Epithelial cell of prostate (primary cell): ENCODE measurements around the gene DYTN.
"Not testable (repeated sequence)": the region's sequence is repeated elsewhere in the genome, so short reads cannot be mapped to it uniquely, and the experiment has no call there.

Experiments
- DNase-seq: peaks from one replicate; pipeline ENCODE4 v3.0.0-alpha.2; 2011; ENCODE audit warnings: low read depth, low spot score
- H3K27ac ChIP-seq: fragments of 450-650 bp; 2 replicates; pipeline ENCODE4 v1.5.1; 2017; ENCODE audit warnings: mild to moderate bottlenecking

The DYTN gene, protein sequence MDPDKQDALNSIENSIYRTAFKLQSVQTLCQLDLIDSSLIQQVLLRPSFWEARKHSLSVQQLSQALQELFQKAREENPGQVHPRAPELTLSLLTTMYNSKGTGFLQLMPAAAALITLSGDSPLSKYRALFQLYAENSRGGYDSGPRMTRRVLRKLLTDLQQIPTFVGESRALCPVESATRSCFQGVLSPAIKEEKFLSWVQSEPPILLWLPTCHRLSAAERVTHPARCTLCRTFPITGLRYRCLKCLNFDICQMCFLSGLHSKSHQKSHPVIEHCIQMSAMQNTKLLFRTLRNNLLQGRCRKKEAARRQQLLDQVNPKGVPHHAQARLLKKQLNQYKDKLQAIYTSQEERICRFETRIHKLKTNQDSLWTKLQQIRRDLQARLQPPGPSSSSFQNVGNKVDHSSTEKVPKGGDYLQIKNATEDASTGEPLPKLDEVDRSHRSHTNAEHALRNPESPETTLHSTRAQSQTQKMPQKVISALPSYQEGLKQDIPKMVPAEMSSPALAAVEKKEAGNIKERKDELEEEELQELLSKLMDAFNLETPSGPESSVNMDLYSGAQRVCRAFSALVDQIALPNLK

DNA sequence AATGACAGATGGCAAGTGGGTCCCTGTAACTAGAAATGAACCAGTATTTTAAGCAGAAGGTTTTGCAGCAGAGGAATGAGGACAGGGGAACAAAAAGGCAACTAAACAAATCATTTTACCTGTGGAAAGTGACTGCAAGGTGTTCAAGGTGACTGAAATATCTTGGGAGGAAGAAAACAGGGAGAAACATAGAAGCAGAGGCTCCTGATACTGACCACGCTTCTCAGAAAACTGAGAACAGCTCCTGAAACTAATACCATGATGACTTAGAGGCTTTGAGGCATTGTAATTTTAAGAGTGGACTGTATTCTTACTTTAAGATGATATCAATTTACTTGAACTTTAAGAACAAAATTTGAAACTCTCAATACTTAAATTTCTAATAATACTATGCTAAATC, at the start of gene DYTN:
Gene DYTN, minus strand, starts transcription at position 101 of the 400 bp plus-strand sequence. CDS start 117 bp downstream, outside the sequence.
- DNase-seq: no peak
- H3K27ac ChIP-seq: no peak within 1 kb of the TSS

DNA sequence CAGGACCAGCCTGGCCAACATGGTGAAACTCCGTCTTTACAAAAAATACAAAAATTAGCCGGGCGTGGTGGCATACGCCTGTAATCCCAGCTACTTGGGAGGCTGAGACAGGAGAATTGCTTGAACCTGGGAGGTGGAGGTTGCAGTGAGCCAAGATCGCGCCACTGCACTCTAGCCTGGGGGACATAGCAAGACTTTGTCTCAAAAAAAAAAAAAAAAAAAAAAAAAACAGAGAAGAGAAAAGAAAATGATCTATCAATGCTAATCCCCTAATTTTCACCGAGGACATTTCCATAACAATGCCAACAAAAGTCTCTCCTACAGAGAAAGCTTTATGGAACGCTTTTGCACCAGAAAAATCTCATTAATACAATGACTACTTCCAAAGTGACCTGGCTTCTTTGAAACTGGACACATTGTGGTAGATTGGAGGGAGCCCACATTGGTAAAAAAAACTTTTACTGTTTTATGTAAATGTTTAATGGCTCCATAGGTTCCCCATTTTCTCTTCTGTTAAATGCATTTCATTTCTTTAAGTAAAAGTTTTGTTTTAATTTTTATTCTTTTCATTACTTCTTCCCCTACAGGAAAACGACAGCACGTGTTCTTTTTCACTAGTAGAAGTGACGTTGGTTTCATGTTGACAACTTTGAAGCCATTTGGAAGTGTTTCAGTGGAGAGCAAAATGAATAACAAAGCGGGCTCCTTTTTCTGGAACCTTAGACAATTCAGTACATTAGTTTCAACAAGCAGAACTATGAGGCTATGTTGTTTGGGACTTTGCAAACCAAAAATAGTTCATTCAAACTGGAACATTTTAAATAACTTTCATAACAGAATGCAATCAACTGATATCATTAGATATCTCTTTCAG, 48.1 kb upstream of the DYTN start:
- H3K27ac ChIP-seq: peak overlapping the region; percentile 89
- DNase-seq: no peak

DNA sequence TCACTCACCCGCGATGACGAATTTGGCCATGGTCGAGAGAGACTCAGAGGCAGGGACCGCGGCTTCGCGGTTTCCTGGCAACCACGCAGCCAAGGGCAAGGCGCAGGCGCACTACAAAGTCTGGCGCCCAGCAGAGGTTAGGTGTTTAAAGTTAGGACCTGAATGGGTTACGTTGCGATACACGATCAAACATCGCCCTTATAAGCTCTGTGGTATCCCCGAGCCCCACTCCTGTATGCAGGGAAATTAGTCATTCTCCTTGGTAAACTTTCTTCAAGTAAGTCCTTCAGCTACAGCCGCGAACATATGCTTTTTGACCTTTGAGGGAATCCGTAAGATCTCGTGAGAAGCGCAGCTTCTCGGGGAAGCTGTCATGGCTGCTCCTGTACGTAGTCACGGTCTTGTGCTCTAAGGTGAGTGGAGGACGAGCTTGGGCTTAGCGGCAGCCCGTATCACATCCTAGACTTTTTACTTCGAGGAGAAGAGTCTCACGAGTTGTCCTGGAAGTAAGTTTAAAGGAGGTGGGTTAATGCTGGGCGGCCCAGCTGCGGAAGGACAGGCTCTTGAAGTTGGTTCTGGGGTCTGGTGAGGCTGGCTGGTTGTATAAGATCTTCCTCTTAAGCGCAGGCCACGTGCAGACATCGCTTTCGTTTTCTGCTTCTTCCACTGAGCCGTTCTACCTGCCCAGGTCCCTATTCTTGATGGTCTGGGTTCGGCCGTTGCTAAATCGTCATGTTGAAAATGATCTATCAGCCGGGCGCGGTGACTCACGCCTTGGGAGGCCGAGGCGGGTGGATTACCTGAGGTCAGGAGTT, 47.3 kb upstream of the DYTN start, which contains the start of the genes FASTKD2 and MDH1B:
Gene FASTKD2, plus strand, starts transcription at position 365 of the 815 bp plus-strand sequence. CDS start 1,088 bp downstream, outside the sequence.
Gene MDH1B, minus strand, starts transcription at position 87 of the 815 bp plus-strand sequence. Its CDS starts 57 bp downstream, at position 30.
- DNase-seq: peak; percentile 88
- peak within 1 kb of the TSS; percentile 89 for H3K27ac ChIP-seq

DNA sequence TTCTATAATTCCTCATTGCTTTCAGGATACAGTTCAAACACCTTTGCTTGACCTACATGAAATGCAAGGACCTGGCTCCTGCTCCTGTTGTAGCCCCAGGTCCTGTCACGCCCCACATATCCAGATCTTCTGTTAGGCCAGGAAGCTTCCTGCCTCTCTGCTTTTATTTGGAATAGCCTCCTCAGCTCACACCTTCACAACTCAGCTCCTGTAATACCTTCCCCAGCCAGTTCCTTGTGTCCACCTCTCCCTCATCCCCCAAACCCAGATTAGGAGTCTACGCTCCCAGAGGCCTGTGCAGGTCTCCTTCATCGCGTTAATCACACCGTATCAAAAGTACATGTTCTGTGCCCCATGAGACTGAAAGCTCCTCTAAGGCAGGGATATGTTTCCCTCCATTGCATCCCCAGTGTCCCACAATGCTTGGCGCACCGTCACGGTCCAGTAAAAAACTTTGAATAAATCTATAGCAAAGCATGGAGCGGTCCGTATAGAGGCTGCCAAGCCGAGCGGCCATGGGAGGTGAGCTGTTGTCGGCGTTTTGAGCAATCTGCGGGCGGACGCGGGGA, 46.6 kb upstream of the DYTN start:
- H3K27ac ChIP-seq: peak overlapping the region; percentile 89
- DNase-seq: no peak

DNA sequence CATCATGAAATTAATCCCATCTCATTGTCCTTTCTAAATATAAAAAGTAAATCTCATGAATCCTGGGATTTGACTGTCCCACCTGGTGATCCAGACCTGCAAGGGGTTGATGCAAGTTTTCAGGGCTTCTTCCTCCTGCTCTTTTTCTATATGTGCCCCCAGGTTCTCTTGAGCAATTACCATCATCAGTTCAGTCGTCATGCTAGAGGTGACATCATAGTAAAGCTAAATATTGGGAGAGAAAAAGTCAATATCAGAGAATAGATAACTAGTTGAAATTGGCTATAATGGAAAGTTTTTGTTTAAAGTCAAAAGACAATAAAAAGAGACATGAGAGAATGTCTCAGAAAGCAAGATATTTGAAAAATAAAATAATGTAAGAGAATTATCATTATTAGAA, 38.6 kb upstream of the DYTN start:
- DNase-seq: no peak
- no peak overlapping the region for H3K27ac ChIP-seq

DNA sequence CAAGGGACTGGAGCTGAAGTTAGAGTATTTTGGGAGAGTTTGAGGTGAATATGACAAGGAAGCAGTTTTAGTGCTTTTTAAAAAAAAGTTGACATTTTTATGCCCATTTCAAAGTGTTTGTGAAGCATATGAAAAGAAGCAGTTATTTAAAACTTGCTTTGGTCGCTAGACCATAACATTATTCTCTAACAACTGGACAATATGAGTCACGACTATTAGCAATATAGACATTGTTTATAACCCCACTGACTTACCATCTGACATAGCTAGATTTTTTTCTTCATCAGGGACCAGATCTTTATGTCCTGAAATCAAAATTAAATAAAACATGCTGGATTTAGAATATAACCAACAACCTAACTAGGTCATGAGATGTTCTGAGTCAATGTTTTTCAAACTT, 22.6 kb upstream of the DYTN start:
- DNase-seq: no peak
- H3K27ac ChIP-seq: no peak overlapping the region

DNA sequence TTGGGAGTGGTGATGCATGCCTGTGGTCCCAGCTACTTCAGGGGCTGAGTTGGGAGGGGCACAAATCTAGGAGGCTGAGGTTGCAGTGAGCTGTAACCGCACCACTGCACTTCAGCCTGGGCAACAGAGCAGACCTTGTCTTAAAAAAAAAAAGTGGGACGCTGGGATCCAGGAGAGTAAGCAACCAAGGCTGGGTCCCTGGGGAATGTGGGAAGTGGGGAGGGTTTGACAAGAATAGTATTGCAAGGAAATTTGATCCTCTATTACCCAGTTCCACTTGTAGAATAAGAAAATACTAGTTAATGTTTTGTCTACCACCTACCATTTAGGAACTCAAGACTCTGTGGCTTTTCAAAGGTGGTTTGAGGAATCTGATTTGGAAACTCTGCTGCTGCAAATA, 21.1 kb upstream of the DYTN start:
- H3K27ac ChIP-seq: no peak overlapping the region
- DNase-seq: no peak

DNA sequence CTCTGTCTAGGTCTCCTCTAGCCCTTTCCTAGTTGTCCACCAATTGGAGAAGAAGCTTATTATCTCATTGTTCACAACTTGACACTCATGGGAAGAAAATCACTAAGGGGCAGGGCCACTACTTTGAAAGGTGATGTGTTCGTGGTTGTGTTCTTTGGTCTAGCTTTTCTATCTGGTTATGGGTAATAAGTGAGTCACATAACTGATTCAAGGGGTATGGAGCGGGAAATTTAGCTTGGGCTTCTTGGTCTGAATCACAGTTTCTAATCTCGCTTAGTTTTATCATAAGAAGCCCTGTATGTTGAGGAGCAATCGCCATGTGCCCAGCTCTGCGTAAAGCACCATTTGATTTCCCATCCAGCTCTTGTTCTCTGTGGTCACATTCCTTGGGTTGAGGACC, 18.7 kb upstream of the DYTN start:
- no peak for DNase-seq
- H3K27ac ChIP-seq: no peak overlapping the region

DNA sequence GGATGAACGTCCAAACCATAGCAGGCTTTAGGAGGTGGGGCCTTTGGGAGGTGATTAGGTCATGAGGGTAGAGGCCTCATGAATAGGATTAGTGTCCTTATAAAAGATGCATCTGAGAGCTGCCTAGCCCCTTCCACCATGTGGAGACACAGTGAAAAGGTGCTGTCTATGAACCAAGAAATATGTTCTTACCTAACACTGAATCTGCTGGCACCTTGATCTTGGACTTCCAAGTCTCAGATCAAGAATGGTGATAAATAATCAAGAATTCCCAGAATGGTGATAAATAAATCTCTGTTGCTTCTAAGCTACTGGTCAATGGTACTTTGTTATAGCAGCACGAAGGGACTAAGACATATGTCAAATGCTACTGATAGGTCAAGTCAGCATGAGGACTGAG, 15.1 kb upstream of the DYTN start:
- DNase-seq: no peak
- no peak overlapping the region for H3K27ac ChIP-seq

DNA sequence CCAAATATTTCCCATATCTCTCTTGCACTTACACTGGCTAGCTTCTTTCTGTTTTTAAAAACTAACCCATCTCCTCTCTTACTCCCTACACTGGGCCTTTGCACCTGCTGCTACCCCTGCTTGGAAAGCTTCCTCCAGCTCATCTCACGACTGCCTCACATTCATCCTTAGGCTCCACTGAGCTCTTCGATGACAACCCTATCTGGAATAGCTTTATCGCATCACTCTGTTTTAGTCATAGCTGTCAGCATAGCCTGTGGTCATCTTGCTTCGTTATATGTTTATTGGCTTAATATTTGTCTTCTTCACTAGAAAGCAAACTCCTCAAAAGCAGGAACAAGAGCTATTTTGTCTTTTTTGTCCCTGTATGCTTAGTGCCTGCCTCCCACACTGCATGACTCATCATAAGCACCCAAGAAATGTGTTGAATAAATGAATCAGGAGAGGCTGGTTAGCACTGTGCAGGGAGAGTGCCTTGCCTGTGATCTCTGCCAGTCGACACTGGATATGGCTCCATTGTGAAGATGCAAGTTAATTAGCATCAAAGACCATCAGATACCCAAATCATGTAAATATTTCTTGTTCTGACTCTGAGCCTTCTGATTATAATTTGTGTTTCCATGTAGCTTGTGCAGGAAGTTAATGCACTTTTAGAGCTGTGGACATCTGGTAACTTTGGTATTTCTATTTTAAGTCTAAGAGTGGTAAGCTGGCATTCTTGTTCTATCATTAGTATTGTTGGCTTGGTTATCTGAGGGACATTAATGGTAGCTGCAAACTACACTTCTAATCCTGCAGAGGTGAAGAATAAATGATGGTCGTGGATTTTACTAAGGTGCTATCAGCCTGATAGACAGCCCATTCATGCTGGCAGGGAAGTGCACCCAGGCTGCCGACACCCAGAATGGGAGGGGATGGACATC, 10.3 kb upstream of the DYTN start:
- peak; percentile 3 for DNase-seq
- no peak overlapping the region for H3K27ac ChIP-seq

DNA sequence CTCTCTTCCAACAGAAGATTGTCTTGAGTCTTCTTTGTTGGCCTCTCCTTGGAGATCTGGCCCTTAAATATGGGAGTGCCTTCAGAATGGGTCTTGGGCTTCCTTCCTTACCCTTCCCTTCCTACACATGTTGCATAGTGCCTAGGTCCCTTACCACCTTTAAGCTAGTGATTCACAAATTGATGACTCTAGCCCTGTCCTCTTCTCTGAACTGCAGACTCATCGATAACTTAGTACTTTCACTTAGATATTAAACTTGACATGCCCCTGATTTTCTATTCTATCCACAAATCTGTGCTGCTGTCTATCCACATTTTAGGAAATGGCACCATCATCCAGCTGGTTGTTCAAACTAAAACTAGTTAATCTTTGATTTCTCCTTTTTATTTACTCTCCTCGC, 9.1 kb upstream of the DYTN start:
- no peak overlapping the region for H3K27ac ChIP-seq
- no peak for DNase-seq

DNA sequence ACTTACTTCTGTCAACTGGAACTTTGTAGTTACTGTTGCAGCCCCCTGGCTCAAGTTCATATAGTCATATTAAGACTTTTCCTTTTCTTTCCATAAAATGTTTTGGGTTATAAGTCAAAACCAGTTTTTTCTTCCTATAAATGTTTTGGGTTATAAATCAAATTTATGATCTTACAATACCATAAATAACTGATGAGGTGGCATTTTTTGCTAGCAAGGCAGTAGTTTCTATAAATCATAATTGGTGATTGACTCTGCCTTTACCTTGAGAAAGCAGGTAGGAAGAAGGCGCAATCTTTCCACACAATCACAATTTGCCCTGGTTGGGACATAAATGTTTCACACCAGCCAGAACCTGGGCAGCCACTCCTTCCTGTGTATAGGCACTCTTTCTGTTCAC, 5.1 kb upstream of the DYTN start:
- no peak overlapping the region for H3K27ac ChIP-seq
- DNase-seq: no peak

DNA sequence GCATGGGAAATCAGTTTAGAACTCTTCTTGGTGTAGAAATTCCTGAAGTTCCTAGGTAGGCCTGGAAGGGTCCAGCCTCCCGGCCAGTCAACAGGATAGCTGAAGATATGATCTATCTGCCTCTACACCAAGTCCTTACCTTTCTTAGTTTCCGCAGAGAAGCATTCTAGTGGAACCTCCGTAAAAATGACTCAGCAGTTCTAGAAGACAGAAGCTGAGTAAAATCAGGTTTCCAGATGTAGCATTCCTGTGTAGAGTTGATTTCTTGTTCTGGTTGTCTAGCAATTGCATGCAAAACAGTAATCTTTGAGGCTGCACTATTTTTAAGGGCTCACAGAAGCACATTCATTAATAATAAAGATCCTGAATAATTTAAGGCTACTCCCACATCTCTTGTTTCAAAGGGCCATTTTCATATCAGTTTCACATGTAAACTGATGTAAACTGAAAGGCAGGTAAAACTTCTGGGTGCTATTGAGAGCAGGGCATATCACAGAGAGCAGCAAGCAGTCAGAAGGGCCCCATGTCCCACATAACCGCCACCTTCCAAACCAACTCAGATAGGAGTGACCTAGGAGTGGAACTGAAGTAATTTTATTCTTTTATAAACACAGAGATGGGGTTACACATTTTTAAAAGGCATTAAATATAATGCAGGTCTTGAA, 3.2 kb upstream of the DYTN start:
- no peak overlapping the region for H3K27ac ChIP-seq

DNA sequence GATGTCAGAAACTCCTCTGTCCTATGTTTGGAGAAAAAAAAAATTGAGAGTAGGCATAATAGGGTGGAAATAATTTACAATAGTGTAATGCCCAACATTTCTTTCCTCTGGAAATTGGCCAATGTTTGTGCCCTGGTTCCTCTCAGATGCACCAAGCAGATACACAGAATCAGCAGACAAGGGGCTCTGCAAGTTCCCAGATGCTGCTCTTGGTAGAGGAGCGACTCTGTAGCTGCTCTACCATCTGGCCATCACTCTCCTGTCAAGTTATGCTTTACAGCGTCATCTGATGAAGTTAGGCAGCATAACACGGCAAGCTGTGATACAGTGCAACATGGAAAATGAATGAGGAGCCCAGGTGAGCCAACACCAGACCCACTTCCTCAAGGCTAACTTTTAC, 1.6 kb downstream of the DYTN start:
- H3K27ac ChIP-seq: no peak overlapping the region
- no peak for DNase-seq

More for the DNA sequence above, 3.2 kb upstream of the DYTN start:
- no peak for DNase-seq

DNA sequence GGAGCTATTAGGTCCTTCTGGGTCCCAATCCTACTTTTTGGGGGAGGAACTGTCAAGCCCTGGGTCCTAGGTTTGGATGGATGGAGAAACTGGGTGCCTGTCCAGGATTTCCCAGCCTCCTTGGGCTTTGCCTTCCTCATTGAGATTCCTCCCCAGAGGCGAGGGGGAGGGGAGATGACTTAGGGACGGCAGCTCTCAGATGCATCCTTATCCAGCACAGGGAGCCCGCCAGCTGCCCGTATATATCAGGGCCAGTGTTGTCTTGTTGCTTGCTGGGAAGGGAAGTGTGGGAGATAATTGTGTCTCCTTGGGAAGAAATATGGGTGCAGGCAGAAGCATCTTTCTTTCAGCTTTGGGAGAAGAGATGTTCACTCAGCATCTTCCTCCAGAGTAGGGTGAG, 3.0 kb downstream of the DYTN start:
- not testable (repeated sequence) for H3K27ac ChIP-seq, DNase-seq

DNA sequence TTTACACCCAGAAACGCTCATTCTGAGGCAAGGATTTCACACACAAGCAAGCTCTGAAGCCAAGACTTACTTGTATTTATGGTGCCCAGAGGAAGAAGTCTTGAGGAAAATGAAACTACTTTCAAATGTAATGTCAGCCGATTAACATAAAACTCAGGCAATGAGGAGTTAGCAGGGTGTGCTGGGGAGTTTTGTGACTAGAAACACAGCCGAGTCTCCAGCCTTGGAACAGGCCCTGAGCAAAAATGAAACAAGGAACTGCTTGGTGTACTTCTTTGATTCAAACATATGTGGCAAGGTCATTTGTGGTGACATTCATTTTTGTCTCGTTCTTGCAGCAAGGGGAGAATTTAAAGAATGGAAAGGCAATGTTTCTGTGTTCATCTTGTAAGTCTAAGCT, 4.5 kb downstream of the DYTN start:
- H3K27ac ChIP-seq: no peak overlapping the region
- no peak for DNase-seq

DNA sequence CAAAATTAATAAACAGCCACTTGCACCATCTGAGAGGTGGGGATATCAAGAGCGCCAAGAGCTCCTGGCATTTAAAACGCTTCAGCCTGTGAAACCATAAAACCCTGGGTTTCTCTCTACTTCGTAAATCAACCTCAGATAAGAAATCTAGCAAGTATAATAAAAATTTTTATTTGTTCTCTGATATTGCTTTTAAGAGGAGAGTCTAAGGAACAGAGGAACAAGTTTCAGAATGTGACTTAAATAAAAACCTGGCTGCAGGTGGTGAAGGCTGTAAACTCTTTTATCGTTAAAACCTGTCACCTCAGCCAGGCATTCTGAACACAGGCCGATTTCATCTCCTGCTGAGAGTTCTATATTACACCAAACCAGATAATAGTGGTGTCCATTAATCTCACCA, 9.9 kb downstream of the DYTN start:
- DNase-seq: no peak
- no peak overlapping the region for H3K27ac ChIP-seq

DNA sequence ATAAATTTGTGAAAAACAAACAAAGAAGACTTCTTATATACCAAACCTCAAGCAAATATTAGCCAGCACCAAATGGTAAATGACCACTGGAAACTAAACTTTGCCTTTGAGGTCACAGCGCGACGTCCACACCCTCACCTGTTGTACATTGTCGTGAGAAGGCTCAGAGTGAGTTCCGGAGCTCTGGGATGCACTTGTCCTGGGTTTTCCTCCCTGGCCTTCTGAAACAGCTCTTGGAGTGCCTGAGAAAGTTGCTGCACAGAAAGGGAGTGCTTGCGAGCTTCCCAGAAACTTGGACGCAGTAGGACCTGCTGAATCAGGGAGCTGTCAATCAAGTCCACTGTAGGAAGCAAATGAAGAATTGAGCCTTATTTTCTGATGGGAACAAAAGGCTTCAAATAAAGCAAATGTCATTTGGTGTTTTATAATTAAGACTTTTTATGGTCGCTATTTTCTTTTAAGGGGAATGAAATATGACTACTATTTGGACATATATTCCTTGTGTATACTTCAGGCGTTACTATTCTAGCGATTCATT, 11.0 kb downstream of the DYTN start:
- no peak for DNase-seq
- H3K27ac ChIP-seq: no peak overlapping the region
